ENCODE data around the gene TSPAN3. TPM values are rescaled to one million over a fixed set of nuclear protein-coding genes. Genes with fewer than 3 reads are reported as not detected.

TSPAN3 gene
- total RNA-seq, 4 donors from 2014 or later, result 82.7 to 92.6 (median 88.2) TPM

DNA sequence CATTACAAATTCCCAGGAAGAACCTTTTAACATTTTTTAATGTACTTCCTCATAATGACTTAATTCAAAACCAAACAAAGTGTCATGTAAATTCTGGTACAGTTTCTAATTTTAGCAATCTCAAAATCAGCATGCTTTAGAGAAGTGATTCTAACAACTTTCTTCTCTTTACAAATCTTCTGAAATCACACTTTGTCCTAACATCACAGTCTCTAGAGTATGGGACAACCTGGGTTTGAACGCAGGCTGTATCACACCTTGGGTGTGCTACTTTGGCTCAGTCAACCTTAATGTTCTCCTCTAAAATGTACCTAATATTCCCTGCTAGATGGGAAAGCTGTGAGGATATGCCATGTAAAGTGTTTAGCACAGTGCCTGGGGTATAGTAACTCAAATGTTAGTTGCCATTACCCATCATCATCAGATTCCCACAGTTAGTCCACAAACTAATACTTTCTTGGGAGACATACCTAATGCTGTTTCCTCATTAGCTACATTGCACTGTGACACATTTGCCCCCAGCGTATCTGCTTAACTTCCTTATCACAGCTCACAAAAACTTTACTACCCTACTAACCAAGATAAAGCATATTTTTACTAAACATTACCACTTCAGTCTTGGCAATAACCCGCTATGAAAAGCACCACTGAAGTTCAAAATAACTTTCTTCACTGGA is 3.1 kb downstream of the TSPAN3 start:
- DNase-seq (ENCODE audit: low spot score in 2 of 2), result no peak
- intact Hi-C loops (cut with DNase I; ENCODE audit: low total_unique reads), result no loop called here
- no peak overlapping the region for H3K4me3 ChIP-seq (ENCODE audit: low read depth, poor library complexity, severe bottlenecking)
- 71 to 76% methylated on average over 3 of the region's 3 CpGs for WGBS, 2 donors
- TF ChIP-seq, protein P1, sequence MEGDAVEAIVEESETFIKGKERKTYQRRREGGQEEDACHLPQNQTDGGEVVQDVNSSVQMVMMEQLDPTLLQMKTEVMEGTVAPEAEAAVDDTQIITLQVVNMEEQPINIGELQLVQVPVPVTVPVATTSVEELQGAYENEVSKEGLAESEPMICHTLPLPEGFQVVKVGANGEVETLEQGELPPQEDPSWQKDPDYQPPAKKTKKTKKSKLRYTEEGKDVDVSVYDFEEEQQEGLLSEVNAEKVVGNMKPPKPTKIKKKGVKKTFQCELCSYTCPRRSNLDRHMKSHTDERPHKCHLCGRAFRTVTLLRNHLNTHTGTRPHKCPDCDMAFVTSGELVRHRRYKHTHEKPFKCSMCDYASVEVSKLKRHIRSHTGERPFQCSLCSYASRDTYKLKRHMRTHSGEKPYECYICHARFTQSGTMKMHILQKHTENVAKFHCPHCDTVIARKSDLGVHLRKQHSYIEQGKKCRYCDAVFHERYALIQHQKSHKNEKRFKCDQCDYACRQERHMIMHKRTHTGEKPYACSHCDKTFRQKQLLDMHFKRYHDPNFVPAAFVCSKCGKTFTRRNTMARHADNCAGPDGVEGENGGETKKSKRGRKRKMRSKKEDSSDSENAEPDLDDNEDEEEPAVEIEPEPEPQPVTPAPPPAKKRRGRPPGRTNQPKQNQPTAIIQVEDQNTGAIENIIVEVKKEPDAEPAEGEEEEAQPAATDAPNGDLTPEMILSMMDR (IDR thresholded peaks at IDR 0.05), result no peak
- TF ChIP-seq POLR2A (IDR thresholded peaks at IDR 0.05), result no peak

DNA sequence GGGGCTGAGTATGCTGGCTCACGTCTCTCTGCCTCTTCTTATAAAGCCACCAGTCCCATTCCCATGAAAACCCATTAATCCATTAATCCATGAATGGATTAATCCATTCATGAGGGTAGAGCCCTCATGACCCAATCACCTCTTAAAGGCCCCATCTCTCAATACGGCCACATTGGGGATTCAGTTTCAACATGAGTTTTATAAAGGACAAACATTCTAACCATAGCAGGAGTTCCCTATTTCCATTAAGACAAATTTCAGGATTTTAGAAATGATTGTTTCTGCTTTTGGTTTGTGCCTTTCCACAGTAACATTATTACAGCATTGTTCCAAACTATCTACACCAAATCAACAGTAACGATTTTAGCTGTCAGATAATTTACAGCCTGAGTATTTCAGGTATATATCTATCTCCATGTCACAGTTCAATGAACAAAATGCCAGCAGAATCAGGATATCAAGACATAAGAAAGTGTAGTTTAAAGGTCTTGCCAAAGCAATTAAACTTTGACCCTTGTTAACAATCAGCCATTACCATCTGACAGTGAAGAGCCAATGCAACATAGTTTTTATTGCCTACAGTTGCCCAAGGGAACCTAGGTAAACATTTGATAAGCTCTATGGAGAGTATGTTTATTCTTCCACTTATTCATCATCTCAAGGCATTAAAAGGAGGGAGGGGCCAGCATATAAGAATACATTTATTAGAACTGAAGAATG is 3.8 kb downstream of the TSPAN3 start:
- H3K4me3 ChIP-seq (ENCODE audit: low read depth, poor library complexity, severe bottlenecking), result no peak overlapping the region
- TF ChIP-seq POLR2A (IDR thresholded peaks at IDR 0.05), result no peak
- TF ChIP-seq, protein P1 (IDR thresholded peaks at IDR 0.05), result no peak
- intact Hi-C loops (cut with DNase I; ENCODE audit: low total_unique reads), result no loop called here
- DNase-seq (ENCODE audit: low spot score in 2 of 2), result no peak
- 72 to 74% methylated on average over 3 of the region's 3 CpGs for WGBS, 2 donors

DNA sequence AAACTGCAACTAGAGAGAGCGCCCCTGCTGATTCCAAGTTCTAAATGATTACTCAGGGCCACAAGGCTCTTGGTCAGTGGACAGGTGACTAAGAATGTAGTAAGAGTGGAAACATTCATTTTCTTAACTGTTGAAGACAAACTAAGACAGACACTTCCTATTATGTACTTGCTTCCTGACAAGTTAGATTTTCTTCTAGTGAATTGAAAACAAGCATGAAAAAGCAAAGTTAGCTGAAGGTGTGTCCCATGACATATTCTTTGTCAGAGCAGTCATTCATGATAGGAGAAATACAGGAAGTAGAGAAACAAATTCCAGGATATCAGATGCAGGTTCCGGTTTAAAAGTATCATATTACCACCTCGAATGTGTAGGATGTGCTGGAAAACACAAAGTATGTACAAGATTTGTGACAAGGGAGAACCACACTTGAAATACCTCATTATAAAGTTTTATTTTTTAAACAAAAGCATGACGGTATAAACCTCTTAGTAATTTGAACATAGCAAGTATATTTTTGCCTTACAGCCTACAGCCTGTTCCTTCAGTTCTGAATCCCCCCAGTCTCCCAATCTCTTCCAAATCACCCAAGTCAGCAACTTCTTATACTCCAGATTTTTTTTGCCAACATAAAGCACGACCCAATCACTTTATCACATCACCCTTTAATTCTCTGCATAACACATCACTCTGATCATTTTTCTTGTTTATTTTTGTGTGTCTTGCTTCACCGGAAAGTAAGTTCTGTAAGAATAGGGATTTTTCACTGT is 6.2 kb downstream of the TSPAN3 start:
- intact Hi-C loops (cut with DNase I; ENCODE audit: low total_unique reads), result no loop called here
- DNase-seq (ENCODE audit: low spot score in 2 of 2), result no peak
- no peak for TF ChIP-seq POLR2A (IDR thresholded peaks at IDR 0.05)
- TF ChIP-seq, protein P1 (IDR thresholded peaks at IDR 0.05), result no peak
- 71 to 74% methylated on average over 6 of the region's 6 CpGs for WGBS, 2 donors
- H3K4me3 ChIP-seq (ENCODE audit: low read depth, poor library complexity, severe bottlenecking), result no peak overlapping the region

DNA sequence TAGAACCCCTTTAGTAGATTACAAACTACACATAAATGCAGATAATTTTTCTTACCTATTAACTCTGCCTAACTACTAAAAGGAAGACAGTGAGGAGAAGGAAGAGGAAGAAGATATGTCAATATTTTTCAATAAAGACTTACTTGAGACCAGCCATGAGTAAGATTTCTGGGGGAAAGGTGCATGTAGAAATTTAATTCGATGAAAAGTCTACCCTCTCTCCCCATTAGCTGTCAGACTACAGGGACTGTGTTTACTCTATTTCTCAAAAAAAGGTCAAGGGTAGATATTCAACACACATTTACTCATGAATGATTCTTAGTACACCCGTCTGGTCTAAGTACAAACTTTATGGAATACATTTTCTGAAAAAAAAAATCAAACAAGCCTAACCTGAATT is 6.8 kb downstream of the TSPAN3 start:
- intact Hi-C loops (cut with DNase I; ENCODE audit: low total_unique reads), result no loop called here
- no peak for DNase-seq (ENCODE audit: low spot score in 2 of 2)
- TF ChIP-seq POLR2A (IDR thresholded peaks at IDR 0.05), result no peak
- TF ChIP-seq, protein P1 (IDR thresholded peaks at IDR 0.05), result no peak
- no peak overlapping the region for H3K4me3 ChIP-seq (ENCODE audit: low read depth, poor library complexity, severe bottlenecking)
- WGBS, 2 donors, result 92 to 96% methylated on average over 2 of the region's 2 CpGs

DNA sequence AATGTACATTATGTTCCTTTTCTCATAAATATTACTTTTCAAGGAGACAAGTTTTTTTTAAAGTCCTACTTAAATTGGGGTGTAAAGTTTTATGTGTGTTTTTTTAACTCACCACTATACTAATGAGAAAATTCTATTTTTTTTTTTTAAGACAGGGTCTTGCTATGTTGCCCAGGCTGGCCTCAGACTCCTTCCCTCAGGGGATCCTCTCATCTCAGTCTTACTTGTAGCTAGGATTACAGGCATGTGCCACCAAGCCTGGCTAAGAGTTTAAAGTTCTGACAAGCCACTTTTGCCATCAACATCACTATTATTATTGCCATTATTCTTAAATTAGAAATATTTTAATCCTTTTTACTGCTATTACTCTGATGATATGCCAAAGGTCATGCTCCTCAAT is 7.7 kb downstream of the TSPAN3 start:
- no peak for DNase-seq (ENCODE audit: low spot score in 2 of 2)
- TF ChIP-seq, protein P1 (IDR thresholded peaks at IDR 0.05), result no peak
- TF ChIP-seq POLR2A (IDR thresholded peaks at IDR 0.05), result no peak
- no peak overlapping the region for H3K4me3 ChIP-seq (ENCODE audit: low read depth, poor library complexity, severe bottlenecking)
- intact Hi-C loops (cut with DNase I; ENCODE audit: low total_unique reads), result no loop called here
